ENCODE results near the gene C3orf20.

C3orf20 gene

GRCh38 chr3:14764331-14765059, 89.6 kb downstream of the C3orf20 start:
- no peak for TF ChIP-seq GATA1 (IDR thresholded peaks at IDR 0.05; ENCODE audit: low read depth, low read length)
- no peak for TF ChIP-seq POLR2A (IDR thresholded peaks at IDR 0.05; ENCODE audit: low read length)
- DNase-seq, result no peak

- TF ChIP-seq POLR2A (IDR thresholded peaks at IDR 0.05; ENCODE audit: low read length) (no peak), GATA1 (IDR thresholded peaks at IDR 0.05; ENCODE audit: low read depth, low read length) (no peak)
- DNase-seq, result no peak
Measured at GRCh38 chr3:14765060-14765400, 90.1 kb downstream of the C3orf20 start.

- no peak for DNase-seq
- TF ChIP-seq GATA1 (IDR thresholded peaks at IDR 0.05; ENCODE audit: low read depth, low read length) (no peak), POLR2A (IDR thresholded peaks at IDR 0.05; ENCODE audit: low read length) (no peak)
Measured at GRCh38 chr3:14765576-14766427, 90.9 kb downstream of the C3orf20 start.

GRCh38 chr3:14766428-14767244, 91.7 kb downstream of the C3orf20 start:
- no peak for TF ChIP-seq POLR2A (IDR thresholded peaks at IDR 0.05; ENCODE audit: low read length)
- TF ChIP-seq GATA1 (IDR thresholded peaks at IDR 0.05; ENCODE audit: low read depth, low read length), result no peak
- no peak for DNase-seq

GRCh38 chr3:14767245-14768051, 92.5 kb downstream of the C3orf20 start:
- no peak for DNase-seq
- TF ChIP-seq POLR2A (IDR thresholded peaks at IDR 0.05; ENCODE audit: low read length), result no peak
- no peak for TF ChIP-seq GATA1 (IDR thresholded peaks at IDR 0.05; ENCODE audit: low read depth, low read length)

GRCh38 chr3:14768182-14768790, 93.3 kb downstream of the C3orf20 start:
- no peak for DNase-seq
- no peak for TF ChIP-seq GATA1 (IDR thresholded peaks at IDR 0.05; ENCODE audit: low read depth, low read length)
- no peak for TF ChIP-seq POLR2A (IDR thresholded peaks at IDR 0.05; ENCODE audit: low read length)

- TF ChIP-seq POLR2A (IDR thresholded peaks at IDR 0.05; ENCODE audit: low read length) (no peak), GATA1 (IDR thresholded peaks at IDR 0.05; ENCODE audit: low read depth, low read length) (no peak)
- no peak for DNase-seq
Measured at GRCh38 chr3:14768881-14769280, 93.9 kb downstream of the C3orf20 start.

- no peak for TF ChIP-seq POLR2A (IDR thresholded peaks at IDR 0.05; ENCODE audit: low read length)
- TF ChIP-seq GATA1 (IDR thresholded peaks at IDR 0.05; ENCODE audit: low read depth, low read length), result no peak
- no peak for DNase-seq
Measured at GRCh38 chr3:14769544-14770325, 94.8 kb downstream of the C3orf20 start.

- TF ChIP-seq GATA1 (IDR thresholded peaks at IDR 0.05; ENCODE audit: low read depth, low read length) (no peak), POLR2A (IDR thresholded peaks at IDR 0.05; ENCODE audit: low read length) (no peak)
- DNase-seq, result no peak
Measured at GRCh38 chr3:14770591-14770990, 95.7 kb downstream of the C3orf20 start.

GRCh38 chr3:14771593-14772497, 96.9 kb downstream of the C3orf20 start:
- DNase-seq, result no peak
- TF ChIP-seq POLR2A (IDR thresholded peaks at IDR 0.05; ENCODE audit: low read length) (no peak), GATA1 (IDR thresholded peaks at IDR 0.05; ENCODE audit: low read depth, low read length) (no peak)

- TF ChIP-seq GATA1 (IDR thresholded peaks at IDR 0.05; ENCODE audit: low read depth, low read length) (no peak), POLR2A (IDR thresholded peaks at IDR 0.05; ENCODE audit: low read length) (no peak)
- DNase-seq, result no peak
Measured at GRCh38 chr3:14772533-14773138, 97.7 kb downstream of the C3orf20 start.

Measured in erythroblast (primary cell).